GM19397 (cell line): ENCODE results near the gene CLCN4.
A peak's percentile ranks its signal among the peaks of the same experiment; 100 is the strongest.

Experiments used
- ATAC-seq: cut with Tn5 transposase; IDR thresholded peaks from one replicate; pipeline ENCODE4 v1.9.1; 2021; ENCODE audit warnings: mild to moderate bottlenecking, moderate library complexity; ENCODE audit not compliant: unreplicated experiment

Gene CLCN4

DNA sequence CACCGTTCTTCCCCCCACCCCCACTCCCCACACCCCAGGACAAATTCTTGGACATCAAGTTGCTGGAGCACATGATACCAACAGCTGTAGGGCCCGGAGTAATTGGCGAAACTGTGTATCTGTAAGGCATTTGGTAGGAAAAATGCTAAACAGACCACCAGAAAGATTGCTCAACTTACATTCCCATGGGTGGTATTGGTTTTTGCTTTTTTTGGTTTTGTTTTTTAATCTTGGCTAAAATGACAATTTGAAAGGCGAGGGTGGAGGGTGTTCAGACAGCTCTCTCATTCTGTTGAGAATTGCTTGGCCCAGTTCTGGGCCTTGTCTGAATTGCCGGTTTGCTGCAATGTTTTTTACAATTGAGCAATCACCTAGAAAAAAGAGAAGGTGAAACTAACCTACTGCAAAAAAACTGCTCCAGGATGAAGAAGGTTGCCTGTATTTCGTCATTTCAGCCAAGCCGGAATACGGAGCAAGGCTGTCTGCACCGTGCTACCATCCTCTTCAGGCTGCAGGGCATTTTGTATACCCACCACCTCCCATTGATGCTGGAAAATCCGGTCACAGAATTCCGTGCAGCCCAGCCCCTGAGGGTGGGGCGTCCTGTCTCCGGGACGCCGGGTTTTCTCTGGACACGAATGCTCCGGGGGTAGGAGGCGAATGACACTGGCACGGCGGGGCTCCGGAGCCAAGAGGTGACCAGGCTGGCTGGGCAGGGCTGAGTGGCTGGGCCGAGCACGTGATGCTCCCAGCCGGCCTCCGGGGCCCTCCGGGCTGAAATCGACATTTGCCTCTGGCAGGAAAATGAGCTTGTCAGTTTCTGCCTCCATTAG, at the start of gene CLCN4:
Gene CLCN4 (plus strand): TSS at position 777 of the 833 bp plus-strand sequence. CDS start 28,058 bp downstream, outside the sequence.
- peak; percentile 76 for ATAC-seq

DNA sequence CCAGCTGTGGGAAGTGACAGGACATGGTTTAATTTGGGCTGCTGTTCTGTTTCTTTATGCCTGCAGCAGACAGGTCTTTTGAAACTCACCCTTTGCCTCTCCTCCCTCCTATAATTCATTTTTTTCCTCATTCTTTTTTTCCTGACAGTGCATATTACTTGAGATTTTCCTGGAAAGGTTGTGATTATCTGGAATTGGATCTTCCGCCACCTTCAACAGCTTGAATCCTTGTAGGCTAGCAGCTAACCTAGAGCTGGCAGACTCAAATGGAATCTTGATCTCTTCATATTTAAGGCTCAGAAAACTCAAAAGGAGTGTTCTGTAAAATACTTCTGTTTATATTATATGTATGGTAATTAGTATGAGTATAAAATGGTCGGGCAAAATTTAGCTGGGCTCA, 49.3 kb upstream of the CLCN4 start:
- ATAC-seq, result no peak

DNA sequence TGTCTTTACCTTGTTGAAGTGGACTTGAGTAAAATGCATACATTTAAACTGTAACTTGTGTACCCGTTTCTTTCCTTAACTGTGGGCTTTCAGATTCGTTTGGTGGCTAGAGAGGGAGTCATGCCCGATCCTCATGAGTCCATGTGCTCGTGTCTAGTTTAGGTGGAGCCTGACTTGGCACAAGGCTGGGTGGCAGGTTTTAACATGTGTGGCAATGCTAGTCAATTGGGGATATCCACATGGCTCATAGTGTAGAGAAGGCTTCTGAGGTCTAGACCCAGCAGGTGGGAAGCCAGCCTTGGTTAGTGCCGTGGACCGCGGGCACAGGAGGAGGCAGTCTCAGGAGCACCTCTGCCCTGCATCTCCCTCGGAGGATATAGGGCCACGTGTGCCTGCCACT, 48.5 kb upstream of the CLCN4 start:
- ATAC-seq, result no peak

DNA sequence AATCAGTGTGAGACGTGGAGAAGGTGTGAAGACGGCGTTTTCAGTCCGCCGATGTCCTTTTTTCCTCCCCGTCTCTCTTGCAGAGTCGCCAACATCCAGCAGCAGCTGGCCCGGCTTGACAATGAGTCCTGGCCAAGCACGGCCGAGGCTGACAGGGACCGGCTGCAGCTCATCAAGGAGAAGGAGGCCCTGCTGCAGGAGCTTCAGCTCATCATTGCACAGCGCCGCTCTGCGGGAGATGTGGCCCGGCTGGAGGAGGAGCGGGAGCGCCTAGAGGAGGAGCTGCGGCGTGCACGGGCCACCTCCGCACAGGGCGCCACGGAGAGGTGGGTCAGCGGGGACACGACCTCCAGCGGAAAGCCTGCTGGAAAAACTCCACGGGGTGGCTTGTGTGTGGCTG, 47.1 kb upstream of the CLCN4 start:
- ATAC-seq, result no peak

DNA sequence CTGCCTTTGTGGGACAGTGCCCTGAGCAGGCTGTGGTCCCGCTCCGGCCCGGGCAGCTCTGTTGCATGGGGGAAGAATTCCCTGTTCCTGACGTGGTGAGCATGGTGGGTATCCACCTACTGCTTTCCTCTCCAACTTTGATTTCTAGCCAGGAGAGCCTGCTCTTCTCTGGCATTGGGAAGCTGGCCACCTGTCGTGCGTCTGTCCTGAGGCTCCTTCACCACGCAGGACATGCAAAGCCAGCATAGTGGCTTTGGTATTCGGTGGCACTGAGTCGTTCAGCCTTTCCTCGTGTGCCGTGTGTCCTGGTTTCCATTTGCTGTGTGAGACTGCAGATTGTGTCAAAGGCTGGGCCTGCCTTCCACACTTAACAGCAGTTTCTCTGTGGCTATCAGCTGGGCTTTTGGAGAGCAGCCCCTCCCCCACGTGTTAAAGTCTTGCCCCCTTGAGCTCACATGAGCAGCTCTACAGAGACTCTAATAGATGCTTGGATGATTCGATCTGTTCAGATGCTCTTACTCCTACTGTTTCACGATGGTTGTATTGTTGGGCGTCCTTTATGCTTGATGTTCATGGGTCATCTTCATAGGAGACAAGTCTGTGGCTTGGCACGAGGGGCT, 46.3 kb upstream of the CLCN4 start:
- no peak for ATAC-seq

DNA sequence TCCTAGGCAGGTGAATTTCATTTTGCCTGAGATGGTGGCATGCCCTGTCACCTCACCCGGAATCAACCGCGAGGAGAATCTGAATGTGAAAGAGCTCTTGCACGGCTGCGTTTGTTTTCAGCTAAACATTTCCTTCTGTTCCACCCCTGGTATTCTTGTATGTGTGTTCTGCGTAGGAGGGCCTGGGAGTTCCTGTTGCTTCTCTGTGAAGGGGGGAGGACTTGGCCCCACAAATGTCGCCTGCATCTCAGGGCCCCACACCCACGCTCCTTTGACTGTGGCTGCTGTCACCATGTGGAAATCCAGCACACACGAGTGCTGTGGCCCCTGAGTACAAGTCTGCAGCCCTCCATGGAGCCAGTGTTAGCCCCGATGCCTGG, 45.8 kb upstream of the CLCN4 start:
- ATAC-seq, result peak; percentile 26

DNA sequence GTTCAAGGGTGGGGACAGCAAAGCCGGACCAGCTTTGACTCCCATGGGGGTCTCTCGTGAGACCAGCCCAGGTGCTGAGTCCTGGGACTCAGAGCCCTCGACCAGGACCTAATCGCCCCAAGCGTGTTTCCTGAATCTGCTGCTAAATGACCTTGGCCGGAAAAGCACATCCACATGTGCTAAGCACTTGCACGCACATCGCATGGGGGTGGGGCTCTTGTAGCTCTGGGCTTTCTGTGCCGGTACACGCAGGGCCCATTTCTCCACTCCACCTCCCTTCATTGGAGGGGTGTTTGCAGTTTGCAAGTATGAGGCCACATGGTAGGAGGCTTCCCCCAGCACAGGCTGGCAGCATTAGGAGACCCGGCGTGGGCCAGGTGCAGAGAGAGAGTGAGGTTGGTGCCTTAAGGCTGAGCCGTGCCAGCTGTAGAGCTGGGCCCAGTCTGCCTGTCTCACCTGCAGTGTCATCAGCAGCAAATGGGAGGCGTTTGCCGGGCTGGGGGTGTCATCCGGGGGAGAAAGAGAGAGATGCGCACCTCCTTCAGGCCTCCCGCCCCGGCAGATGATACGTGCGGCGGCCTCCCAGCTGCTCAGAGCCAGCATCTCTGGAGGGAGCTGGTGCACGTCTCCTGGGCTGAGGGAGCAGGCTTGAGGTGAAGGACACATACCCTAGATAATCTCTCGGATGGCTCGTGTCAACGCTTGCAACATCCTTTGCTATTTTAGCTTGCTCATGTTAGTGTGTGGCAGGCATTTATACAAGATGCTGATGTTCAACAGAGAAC, 45.2 kb upstream of the CLCN4 start:
- peak; percentile 46 for ATAC-seq

DNA sequence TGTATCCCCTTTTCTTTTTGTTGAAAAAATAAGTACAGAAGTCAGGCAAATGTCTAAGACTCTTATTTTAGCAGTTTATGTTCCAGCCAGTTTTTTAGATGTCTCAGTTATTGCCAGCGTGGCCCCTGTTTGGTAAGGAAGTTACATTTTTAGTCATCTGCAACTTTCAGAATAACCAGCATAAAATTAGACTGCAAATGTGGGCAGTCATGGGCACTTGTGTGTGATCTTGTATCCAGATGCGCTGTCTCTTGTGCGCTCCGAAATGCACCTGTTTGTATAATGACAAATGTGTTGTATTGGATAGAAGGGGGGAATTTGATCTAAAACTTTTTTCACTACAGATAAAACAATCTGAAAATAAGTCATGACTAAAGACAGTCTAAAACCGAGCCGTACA, 44.3 kb upstream of the CLCN4 start:
- ATAC-seq, result no peak

DNA sequence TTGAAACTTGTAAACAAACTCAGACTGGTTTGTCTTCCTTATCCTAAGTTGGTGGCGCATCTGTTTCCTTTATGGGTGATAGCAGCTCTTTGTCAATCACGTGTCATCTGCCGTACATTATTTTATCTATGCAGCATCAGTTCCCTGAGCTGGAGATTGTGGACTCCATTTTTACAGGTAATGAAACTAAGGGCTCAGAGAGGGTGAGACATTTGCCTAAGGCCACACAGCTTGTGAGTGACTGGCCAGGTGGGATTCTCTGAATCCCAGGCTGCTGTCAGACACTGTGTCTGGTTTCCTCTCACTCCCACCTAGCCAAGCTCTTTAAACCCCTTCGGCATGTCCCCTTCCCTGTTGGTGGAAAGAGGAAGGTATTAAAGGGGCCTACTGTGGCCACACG, 41.7 kb upstream of the CLCN4 start:
- ATAC-seq, result no peak

DNA sequence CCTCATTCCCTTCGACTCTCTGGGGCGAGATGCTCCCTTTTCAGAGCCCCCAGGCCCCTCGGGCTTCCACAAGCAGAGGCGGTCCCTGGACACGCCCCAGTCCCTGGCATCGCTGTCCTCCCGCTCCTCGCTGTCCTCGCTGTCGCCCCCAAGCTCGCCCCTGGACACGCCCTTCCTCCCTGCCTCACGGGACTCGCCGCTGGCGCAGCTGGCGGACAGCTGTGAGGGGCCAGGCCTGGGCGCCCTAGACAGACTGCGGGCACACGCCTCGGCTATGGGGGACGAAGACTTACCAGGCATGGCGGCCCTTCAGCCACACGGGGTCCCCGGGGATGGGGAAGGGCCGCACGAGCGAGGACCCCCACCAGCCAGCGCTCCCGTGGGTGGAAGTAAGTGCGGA, 39.5 kb upstream of the CLCN4 start:
- ATAC-seq, result no peak

DNA sequence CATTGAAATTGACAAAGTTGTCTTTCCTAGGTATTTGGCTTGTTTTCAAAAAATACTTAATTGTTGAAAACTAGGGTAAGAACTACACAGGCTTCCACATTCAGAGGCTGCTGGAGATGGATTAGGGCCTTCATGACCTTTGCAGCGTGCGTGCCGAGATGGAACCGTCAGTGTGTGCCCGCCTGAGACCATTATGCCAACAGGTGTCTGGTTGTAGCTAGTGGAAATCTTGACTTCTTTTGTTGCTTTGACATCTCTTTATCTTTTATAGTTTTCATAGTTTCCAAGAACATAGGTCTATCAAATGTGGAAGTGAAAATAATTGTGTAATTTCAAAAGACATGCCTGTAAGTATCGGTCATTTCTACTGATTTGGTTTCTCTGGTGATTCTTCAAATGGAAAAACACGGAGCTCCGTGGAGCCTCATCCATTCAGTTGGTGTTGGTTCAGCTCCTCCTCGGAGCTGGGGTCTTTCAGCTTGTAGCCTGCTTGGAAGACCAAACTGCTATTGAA, 38.9 kb upstream of the CLCN4 start:
- no peak for ATAC-seq

DNA sequence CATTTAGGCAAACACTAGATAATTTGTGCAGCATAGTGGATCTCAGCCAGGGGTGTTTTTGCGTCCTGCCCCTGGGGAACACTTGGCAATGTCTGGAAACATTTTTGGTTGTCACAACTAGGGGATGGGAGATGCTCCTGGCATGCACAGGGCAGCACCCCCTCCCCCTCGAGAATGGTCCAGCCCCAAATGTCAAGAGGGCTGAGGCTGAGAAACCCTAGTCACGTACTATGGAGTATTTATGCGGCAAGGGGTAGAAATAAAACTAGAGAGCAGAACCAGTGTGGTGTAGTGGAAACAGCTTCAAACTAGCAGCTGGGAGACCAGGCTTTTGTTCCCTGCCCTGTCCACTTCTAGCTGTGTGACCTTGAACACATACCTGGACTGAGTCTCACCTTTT, 38.2 kb upstream of the CLCN4 start:
- ATAC-seq, result no peak

DNA sequence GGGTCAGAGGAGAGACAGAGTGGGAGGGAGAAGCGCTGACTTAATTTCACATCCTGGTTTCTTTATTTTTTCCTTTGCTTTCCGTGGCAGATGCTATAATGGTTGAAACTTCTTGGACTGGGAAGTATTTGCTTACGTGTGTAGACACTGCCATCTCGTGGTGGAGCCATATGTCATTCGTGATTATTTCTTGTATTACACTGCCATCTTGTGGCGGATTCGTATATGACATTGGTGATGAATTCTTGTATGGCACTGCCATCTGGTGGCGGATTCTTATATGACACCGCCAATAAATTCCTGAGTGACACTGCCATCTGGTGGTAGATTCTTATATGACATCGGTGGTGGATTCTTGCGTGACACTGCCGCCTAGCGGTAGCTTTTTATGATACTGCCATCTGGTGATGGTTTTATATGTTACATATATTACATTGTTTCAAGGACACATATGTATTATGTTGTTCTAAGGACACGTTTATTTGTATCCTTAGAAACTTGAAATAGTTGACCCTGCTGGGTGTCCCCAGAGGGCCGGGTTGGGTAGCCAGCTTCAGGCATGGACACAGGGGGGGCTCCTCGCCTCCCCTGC, 37.3 kb upstream of the CLCN4 start:
- ATAC-seq, result no peak

DNA sequence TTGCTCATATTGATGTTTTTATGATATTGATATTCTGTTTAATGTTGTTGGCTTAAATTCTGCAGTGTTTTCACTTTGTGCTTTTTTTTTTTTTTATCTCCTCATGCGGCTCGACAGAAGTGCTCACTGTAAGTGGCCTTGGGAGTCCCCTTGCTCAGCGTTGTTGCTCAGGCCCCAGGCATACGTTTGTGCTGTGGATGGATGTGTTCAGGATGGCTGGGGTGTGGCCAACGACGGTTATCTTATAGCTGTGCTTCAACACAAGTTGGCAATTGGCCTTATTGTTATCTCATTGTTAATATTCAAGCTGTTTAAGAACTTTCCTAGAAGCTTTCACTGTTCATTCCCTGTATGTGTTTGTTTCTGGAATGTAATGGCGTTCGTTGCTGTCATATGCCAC, 36.4 kb upstream of the CLCN4 start:
- ATAC-seq, result no peak

DNA sequence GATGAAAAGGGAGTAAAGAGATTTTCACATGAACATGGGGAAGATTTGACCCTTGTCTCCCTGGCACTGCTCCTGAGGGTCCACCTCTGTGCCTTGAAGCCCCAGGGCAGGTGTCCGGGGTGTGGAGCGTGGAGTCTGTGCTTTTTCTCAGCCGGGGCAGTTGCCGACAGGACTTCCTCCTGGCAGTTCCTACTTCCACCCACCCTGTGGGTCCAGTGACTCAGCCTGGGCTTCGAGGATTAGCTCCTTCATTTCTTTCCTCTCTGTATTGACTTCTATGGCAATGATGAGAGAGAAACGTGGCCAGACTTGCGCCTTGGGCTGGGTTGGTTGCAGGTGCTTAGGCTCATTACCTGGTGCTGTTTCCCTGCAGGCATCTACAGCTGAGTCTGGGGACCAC, 35.9 kb upstream of the CLCN4 start:
- no peak for ATAC-seq

DNA sequence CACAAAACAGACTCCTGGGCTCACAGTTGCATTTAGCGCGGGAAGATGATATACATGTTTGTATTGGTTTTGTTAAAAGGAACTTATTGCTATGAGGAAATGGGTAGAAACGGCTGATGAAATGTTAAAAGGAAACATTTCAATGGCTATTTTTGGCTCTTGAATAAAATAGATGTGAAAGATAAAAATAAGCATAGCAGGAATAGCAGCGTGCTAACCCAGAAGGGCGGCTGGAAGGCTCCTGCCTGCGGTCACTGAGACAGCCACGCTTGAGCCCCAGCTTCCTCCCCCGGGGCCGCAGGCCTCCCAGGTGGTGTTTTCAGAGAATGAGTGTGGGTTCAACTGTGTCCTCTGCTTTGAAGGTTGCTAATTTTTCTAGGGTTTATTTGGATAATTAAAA, 35.0 kb upstream of the CLCN4 start:
- peak; percentile 69 for ATAC-seq

DNA sequence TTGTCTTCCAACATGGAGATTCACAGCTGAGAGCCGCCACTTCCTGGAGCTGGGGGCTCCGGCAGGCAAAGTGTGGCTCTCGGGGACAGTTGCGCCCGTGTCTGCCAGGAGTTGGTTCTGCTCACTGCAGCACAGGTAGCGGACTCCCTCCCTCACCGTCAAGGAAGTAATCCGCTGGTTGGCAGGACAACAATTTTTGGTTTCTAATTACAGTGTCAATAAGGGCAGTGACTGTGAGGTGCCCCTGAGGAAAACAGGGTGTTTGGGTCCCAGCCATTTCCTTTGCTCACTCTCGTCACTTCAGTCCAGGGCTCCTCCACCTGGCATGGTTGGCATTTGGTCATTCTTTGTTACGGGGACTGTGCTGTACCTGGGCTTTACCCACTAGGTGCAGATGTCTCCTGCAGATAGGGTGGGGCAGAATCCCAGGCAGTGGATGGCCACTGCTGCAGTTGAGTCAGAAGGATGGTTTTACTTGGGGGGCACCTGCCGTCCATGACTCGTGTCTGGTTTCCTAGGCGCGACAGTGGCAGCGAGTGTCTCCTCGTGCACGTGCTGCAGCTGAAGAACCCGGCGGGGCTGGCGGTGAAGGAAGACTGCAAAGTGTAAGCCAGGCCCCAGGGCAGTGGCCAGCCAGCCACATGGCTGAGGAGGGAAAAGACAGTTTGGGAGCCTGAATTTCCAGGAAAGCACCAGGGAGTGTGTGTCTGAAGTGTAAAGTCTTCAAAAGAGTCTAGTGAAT, 32.1 kb upstream of the CLCN4 start:
- ATAC-seq, result no peak

DNA sequence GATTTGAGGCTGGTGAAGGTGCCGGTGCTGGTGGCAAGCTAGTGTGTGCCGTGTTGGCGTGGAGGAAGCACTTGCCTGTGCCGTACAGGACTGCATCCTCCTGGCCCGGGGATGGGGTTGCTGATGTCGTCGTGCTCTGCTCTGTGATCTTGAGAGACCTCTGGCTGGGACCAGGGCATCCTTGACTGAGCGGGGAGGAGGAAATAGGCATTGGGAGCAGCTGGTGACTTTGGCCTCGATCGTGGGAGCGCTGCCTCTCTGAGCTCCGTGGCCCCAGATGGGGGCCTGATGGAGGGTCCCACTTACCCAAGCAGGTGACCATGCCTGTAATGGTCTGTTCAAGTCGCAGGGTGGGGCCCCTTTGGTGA, 31.5 kb upstream of the CLCN4 start:
- no peak for ATAC-seq

DNA sequence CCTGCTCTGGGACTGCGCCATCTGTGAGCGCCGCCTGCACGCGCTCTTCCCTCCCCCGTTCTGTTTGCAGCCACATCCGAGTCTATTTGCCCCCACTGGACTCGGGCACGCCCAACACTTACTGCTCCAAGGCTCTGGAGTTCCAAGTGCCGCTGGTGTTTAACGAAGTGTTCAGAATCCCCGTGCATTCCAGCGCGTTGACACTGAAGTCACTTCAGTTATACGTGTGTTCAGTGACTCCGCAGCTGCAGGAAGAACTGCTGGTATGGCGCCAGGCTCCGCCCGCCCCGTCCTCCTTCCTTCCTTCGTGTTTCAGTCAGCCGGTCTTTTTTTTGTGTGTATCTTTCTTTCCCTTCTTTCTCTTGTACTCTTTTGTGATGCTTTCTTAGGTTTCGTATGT, 30.7 kb upstream of the CLCN4 start:
- ATAC-seq, result no peak

DNA sequence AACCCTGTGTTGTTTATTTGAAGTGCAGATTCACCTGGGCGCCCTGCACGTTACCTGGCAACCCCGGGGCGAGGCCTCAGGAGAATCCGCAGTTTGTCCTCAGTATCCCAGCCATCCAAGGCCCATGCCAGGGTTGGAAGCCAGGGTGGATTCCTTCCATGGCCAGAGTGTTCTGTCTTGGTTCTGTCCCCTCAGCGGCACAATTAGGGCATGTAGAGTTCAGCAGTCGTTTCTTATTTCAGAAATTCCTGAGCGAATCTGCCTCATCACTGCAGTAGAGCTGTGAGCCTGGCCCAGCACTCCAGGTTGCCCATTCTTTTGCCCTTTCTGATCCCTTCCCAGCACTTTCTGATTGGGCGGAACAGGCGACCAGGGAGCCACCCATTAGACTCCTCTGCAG, 29.9 kb upstream of the CLCN4 start:
- no peak for ATAC-seq

DNA sequence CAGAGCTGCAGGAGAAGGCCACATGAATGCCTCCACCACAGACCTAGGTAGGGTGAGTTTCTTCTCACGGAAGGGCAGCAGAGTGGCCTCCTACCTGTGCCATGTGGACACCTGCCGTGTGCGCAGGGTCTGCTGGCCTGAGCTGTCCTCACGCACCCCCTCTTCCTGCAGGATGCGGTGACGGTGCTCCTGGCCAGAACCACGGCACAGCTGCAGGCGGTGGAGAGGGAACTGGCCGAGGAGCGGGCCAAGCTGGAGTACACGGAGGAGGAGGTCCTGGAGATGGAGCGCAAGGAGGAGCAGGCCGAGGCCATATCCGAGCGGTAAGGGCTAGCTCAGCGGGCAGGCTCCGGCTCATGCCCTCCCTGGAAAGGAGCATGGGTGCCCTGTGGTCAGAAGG, 28.4 kb upstream of the CLCN4 start:
- no peak for ATAC-seq
